Neural progenitor cell (in vitro differentiated cells): ENCODE results near the gene POU3F3.
A peak's percentile ranks its signal among the peaks of the same experiment; 100 is the strongest.

Experiments
- EZH2 ChIP-seq: fragments of 200-600 bp; sonication (generic); IDR thresholded peaks from 2 replicates; pipeline ENCODE4 v1.6.1; 2017; ENCODE audit warnings: antibody characterized with exemption, mild to moderate bottlenecking, moderate library complexity
- EZH2phosphoT487 ChIP-seq: fragments of 200-600 bp; sonication (generic); IDR thresholded peaks from 2 replicates; pipeline ENCODE4 v1.6.1; 2017; ENCODE audit warnings: antibody characterized with exemption
- TF ChIP-seq, protein P1 (sequence below): fragments of 200-600 bp; sonication (generic); IDR thresholded peaks from 2 replicates; pipeline ENCODE4 v1.5.1; 2017; ENCODE audit warnings: antibody characterized with exemption, mild to moderate bottlenecking

DNA sequence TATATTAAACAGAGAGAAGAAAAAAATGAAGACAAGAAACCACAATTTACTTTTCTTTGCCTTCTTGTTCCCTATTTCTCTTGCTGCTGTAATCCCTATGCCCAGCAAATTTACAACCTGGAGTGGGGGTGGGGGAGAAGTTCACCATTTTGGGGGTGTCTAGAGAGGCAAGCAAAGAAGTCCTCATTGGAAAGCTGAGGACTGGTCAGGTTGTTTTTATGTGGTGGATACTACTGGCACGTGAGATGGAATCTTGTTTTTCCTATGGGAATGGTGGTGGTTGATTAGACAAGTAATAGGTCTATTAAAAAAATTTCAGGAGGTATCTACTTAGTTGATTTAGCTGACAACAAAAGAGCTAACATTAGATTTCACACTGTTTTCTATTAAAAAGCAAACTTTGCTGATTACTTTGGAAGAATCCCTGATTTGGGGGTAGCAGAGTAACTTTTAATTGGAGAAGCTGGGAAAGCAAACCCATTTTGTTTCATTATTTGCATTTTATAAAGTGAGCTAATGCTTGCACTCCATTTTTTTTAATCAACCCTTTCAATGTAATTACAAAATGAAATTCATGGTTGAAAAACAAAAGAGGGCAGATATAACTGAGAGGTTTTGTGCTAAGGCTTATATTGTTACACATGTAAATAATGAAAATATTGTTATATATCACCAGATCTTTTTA is 6.0 kb downstream of the POU3F3 start:
- TF ChIP-seq, protein P1, sequence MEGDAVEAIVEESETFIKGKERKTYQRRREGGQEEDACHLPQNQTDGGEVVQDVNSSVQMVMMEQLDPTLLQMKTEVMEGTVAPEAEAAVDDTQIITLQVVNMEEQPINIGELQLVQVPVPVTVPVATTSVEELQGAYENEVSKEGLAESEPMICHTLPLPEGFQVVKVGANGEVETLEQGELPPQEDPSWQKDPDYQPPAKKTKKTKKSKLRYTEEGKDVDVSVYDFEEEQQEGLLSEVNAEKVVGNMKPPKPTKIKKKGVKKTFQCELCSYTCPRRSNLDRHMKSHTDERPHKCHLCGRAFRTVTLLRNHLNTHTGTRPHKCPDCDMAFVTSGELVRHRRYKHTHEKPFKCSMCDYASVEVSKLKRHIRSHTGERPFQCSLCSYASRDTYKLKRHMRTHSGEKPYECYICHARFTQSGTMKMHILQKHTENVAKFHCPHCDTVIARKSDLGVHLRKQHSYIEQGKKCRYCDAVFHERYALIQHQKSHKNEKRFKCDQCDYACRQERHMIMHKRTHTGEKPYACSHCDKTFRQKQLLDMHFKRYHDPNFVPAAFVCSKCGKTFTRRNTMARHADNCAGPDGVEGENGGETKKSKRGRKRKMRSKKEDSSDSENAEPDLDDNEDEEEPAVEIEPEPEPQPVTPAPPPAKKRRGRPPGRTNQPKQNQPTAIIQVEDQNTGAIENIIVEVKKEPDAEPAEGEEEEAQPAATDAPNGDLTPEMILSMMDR, result no peak
- TF ChIP-seq EZH2phosphoT487, result no peak
- TF ChIP-seq EZH2, result peak; percentile 36
